ENCODE data around the gene NDUFA9.

Gene NDUFA9

GRCh38 chr12:4648104-4648500, 812 bp upstream of the NDUFA9 start:
- no peak for DNase-seq (ENCODE audit: low spot score)
- no peak for TF ChIP-seq CTCF (IDR thresholded peaks at IDR 0.05; ENCODE audit: extremely low read depth, missing control alignments)

- DNase-seq (ENCODE audit: low spot score), result no peak
- TF ChIP-seq CTCF (IDR thresholded peaks at IDR 0.05; ENCODE audit: extremely low read depth, missing control alignments), result no peak
Observed at GRCh38 chr12:4649358-4649661, 396 bp downstream of the NDUFA9 start.

GRCh38 chr12:4653257-4653656, 4.3 kb downstream of the NDUFA9 start:
- no peak for DNase-seq (ENCODE audit: low spot score)
- TF ChIP-seq CTCF (IDR thresholded peaks at IDR 0.05; ENCODE audit: extremely low read depth, missing control alignments), result no peak

- DNase-seq (ENCODE audit: low spot score), result no peak
- no peak for TF ChIP-seq CTCF (IDR thresholded peaks at IDR 0.05; ENCODE audit: extremely low read depth, missing control alignments)
Observed at GRCh38 chr12:4653691-4654090, 4.8 kb downstream of the NDUFA9 start.

- TF ChIP-seq CTCF (IDR thresholded peaks at IDR 0.05; ENCODE audit: extremely low read depth, missing control alignments), result no peak
- no peak for DNase-seq (ENCODE audit: low spot score)
Observed at GRCh38 chr12:4663971-4664505, 15.1 kb downstream of the NDUFA9 start.

- TF ChIP-seq CTCF (IDR thresholded peaks at IDR 0.05; ENCODE audit: extremely low read depth, missing control alignments), result no peak
- DNase-seq (ENCODE audit: low spot score), result no peak
Observed at GRCh38 chr12:4665236-4665635, 16.3 kb downstream of the NDUFA9 start.

GRCh38 chr12:4679711-4680110, 30.8 kb downstream of the NDUFA9 start:
- no peak for TF ChIP-seq CTCF (IDR thresholded peaks at IDR 0.05; ENCODE audit: extremely low read depth, missing control alignments)
- no peak for DNase-seq (ENCODE audit: low spot score)

All from GM20000 (cell line).